Esophagus squamous epithelium (tissue), 5 donors: ENCODE results near the gene CENPL. TPM values are rescaled to one million over a fixed set of nuclear protein-coding genes. Genes with fewer than 3 reads are reported as not detected.
"Not testable (repeated sequence)": the region's sequence is repeated elsewhere in the genome, so short reads cannot be mapped to it uniquely, and the experiment has no call there.

Experiments
- DNase-seq: peaks from one replicate; lab custom pipeline; 2025; lab: John Stamatoyannopoulos, UW
- H3K27ac ChIP-seq, 4 donors: fragments of 200-600 bp; sonication (generic); one replicate each; pipeline ENCODE4 v1.5.1; 2016 to 2019; ENCODE audit warnings: mild to moderate bottlenecking in 1 of 4
- H3K27me3 ChIP-seq, 4 donors: fragments of 200-600 bp; sonication (generic); 1 replicate in 3 of 4; 2 replicates in 1 of 4; pipeline versions ENCODE4 v1.5.1 to v1.6.0; 2017 to 2021; ENCODE audit warnings: antibody characterized with exemption in 1 of 4
- H3K36me3 ChIP-seq, 3 donors: fragments of 200-600 bp; sonication (generic); one replicate each; pipeline ENCODE4 v1.5.1; 2016 to 2019
- H3K4me1 ChIP-seq, 3 donors: fragments of 200-600 bp; sonication (generic); one replicate each; pipeline ENCODE4 v1.5.1; 2017 to 2019
- H3K4me3 ChIP-seq, 4 donors: fragments of 200-600 bp; sonication (generic); 1 replicate in 3 of 4; 2 replicates in 1 of 4; pipeline ENCODE4 v1.5.1; 2016 to 2019; ENCODE audit warnings: mild to moderate bottlenecking in 2 of 4, moderate library complexity in 1 of 4
- H3K9me3 ChIP-seq, 3 donors: fragments of 200-600 bp; sonication (generic); one replicate each; pipeline ENCODE4 v1.5.1; 2016 to 2019
- CTCF ChIP-seq, 6 experiments: fragments of 450-650 bp in 4 of 6; fragments of 200-600 bp in 2 of 6; sonication (generic) in 2 of 6; IDR thresholded peaks; one replicate each; pipeline ENCODE4 v1.5.1; 2016 to 2019; ENCODE audit warnings: antibody characterized with exemption in 6 of 6, mild to moderate bottlenecking in 4 of 6, moderate library complexity in 4 of 6
- POLR2A ChIP-seq, 4 donors: fragments of 450-650 bp; IDR thresholded peaks; one replicate each; pipeline ENCODE4 v1.6.1; 2017; ENCODE audit warnings: antibody characterized with exemption in 4 of 4, mild to moderate bottlenecking in 4 of 4, moderate library complexity in 3 of 4
- WGBS, 2 donors: methylation state at CpG; one replicate each; pipeline ENCODE4 v1.1.5; 2018; 5-methylcytosine and 5-hydroxymethylcytosine counted together
- intact Hi-C: fragments of 100-400 bp; cut with DNase I; formaldehyde crosslinking; loops from one replicate; pipeline ENCODE4 v1.15.0; 2022
- total RNA-seq, 4 donors: library from RNA; depleted of rRNA; stranded (reverse); fragments of >200 nt; gene quantifications; one replicate each; pipeline ENCODE4 v1.1.0, GENCODE V29; 2016
- donor health status: DM: yes; HTN: yes; CAD: no.

The CENPL gene
- total RNA-seq, 4 donors from 2014 or later: 3.6 to 18.2 (median 7.5) TPM

GRCh38 chr1:173862769-173863223, 38.1 kb upstream of the CENPL start:
- Histone ChIP-seq H3K36me3 (peaks cover 8 to 91% (median 17%) of the 10 kb centered on the region in 3 donors), H3K27me3 (no peaks in the 10 kb centered on the region)
- intact Hi-C loops: no loop called here

GRCh38 chr1:173862146-173862768, 37.6 kb upstream of the CENPL start:
- Histone ChIP-seq H3K4me1 (peaks cover 0 to 35% (median 24%) of the 10 kb centered on the region in 3 donors), H3K36me3 (peaks cover 8 to 96% (median 17%) of the 10 kb centered on the region in 3 donors)
- WGBS, 2 donors: 55 to 61% methylated on average over 7 to 9 of the region's 13 CpGs
- DNase-seq, H3K9me3 ChIP-seq, H3K4me3 ChIP-seq, intact Hi-C loops, H3K27me3 ChIP-seq, H3K27ac ChIP-seq: not testable (repeated sequence)

More at GRCh38 chr1:173862769-173863223, 38.1 kb upstream of the CENPL start:
- no peak overlapping the region for H3K27ac ChIP-seq
- peaks cover 0 to 36% (median 24%) of the 10 kb centered on the region in 3 donors for H3K4me1 ChIP-seq
- no peaks in the 10 kb centered on the region for H3K9me3 ChIP-seq
- TF ChIP-seq CTCF (IDR thresholded peaks at IDR 0.05) (no peak), POLR2A (IDR thresholded peaks at IDR 0.05) (no peak)
- DNase-seq: no peak
- 62 to 68% methylated on average over 7 to 8 of the region's 8 CpGs for WGBS, 2 donors
- H3K4me3 ChIP-seq: no peak overlapping the region

GRCh38 chr1:173861731-173862145, 37.1 kb upstream of the CENPL start:
- peaks cover 0 to 30% (median 20%) of the 10 kb centered on the region in 3 donors for H3K4me1 ChIP-seq
- H3K4me3 ChIP-seq: no peak overlapping the region
- H3K27me3 ChIP-seq: no peaks in the 10 kb centered on the region
- WGBS, 2 donors: 76 to 84% methylated on average over 7 of the region's 7 CpGs
- no peak overlapping the region for H3K27ac ChIP-seq
- no peaks in the 10 kb centered on the region for H3K9me3 ChIP-seq
- H3K36me3 ChIP-seq: peaks cover 8 to 98% (median 17%) of the 10 kb centered on the region in 3 donors
- intact Hi-C loops: no loop called here
- TF ChIP-seq POLR2A (IDR thresholded peaks at IDR 0.05): no peak
- TF ChIP-seq CTCF (IDR thresholded peaks at IDR 0.05): no peak
- no peak for DNase-seq

- no peaks in the 10 kb centered on the region for H3K27me3 ChIP-seq
- 71 to 86% methylated on average over 1 of the region's 1 CpG for WGBS, 2 donors
- H3K27ac ChIP-seq: no peak overlapping the region
- H3K4me3 ChIP-seq: no peak overlapping the region
- H3K9me3 ChIP-seq: no peaks in the 10 kb centered on the region
- peaks cover 0 to 13% (median 3%) of the 10 kb centered on the region in 3 donors for H3K4me1 ChIP-seq
- TF ChIP-seq CTCF (IDR thresholded peaks at IDR 0.05): no peak
- H3K36me3 ChIP-seq: peaks cover 8 to 98% (median 17%) of the 10 kb centered on the region in 3 donors
- DNase-seq: no peak
- intact Hi-C loops: no loop called here
These were observed 35.4 kb upstream of the CENPL start for GRCh38 chr1:173860065-173860464.

GRCh38 chr1:173859547-173859946, 34.9 kb upstream of the CENPL start:
- H3K36me3 ChIP-seq: peaks cover 8 to 97% (median 17%) of the 10 kb centered on the region in 3 donors
- H3K27me3 ChIP-seq, H3K4me3 ChIP-seq, intact Hi-C loops, H3K9me3 ChIP-seq, H3K4me1 ChIP-seq, H3K27ac ChIP-seq, DNase-seq: not testable (repeated sequence)
- 90 to 99% methylated on average over 5 of the region's 5 CpGs for WGBS, 2 donors

- WGBS, 2 donors: 80 to 81% methylated on average over 4 of the region's 4 CpGs
- intact Hi-C loops: no loop called here
- Histone ChIP-seq H3K27me3 (no peaks in the 10 kb centered on the region), H3K4me1 (peaks cover 0 to 10% (median 0%) of the 10 kb centered on the region in 3 donors), H3K9me3 (no peaks in the 10 kb centered on the region), H3K27ac (no peak overlapping the region), H3K36me3 (peaks cover 0 to 96% (median 5%) of the 10 kb centered on the region in 3 donors), H3K4me3 (no peak overlapping the region)
- TF ChIP-seq POLR2A (IDR thresholded peaks at IDR 0.05) (no peak), CTCF (IDR thresholded peaks at IDR 0.05) (no peak)
- DNase-seq: no peak
These were observed 32.8 kb upstream of the CENPL start for GRCh38 chr1:173857363-173857917.
